H1 (cell line): ENCODE measurements around the gene CEP76. TPM values are rescaled to one million over a fixed set of nuclear protein-coding genes. Genes with fewer than 3 reads are reported as not detected.

Experiments used
- CTCF ChIA-PET: fragments of 300-600 bp; sonication (Branson Sonifier 250); formaldehyde crosslinking; loops from one replicate; lab custom pipeline; 2021; ENCODE audit not compliant: partially characterized antibody; lab: Charles Lee
- POLR2A ChIA-PET: fragments of 300-600 bp; sonication (Branson Sonifier 250); formaldehyde crosslinking; loops from one replicate; lab custom pipeline; 2021; ENCODE audit warnings: inconsistent platforms; ENCODE audit not compliant: partially characterized antibody; lab: Charles Lee
- DNase-seq, 2 experiments: peaks; one replicate each; pipeline versions ENCODE4 v3.0.0 to v3.0.0-alpha.2; 2010 to 2022; ENCODE audit warnings: low spot score in 2 of 2, low read depth in 1 of 2, mixed read lengths in 1 of 2
- FAIRE-seq: peaks from 2 replicates; lab custom pipeline; 2011; peaks lifted over from hg19 to GRCh38; lab: Jason Lieb, UNC
- H2AFZ ChIP-seq: 2 replicates; pipeline ENCODE4 v1.8.1; 2012; ENCODE audit warnings: low read length, inconsistent platforms
- H2AK5ac ChIP-seq: 2 replicates; pipeline ENCODE4 v1.6.1; 2013; ENCODE audit warnings: low read depth, low read length
- H2BK120ac ChIP-seq: replicated peaks from 2 replicates; pipeline ENCODE3; 2013; ENCODE audit warnings: low read depth, low read length, inconsistent platforms
- H2BK12ac ChIP-seq: 2 replicates; pipeline ENCODE4 v1.6.1; 2013; ENCODE audit warnings: low read depth, low read length
- H2BK15ac ChIP-seq: 2 replicates; pipeline ENCODE4 v1.6.1; 2013; ENCODE audit warnings: low read length
- H2BK20ac ChIP-seq: 2 replicates; pipeline ENCODE4 v1.6.1; 2013; ENCODE audit warnings: low read length
- H2BK5ac ChIP-seq: 2 replicates; pipeline ENCODE4 v1.6.1; 2013; ENCODE audit warnings: low read depth, low read length
- H3K14ac ChIP-seq: 2 replicates; pipeline ENCODE4 v1.6.1; 2013; ENCODE audit warnings: inconsistent platforms; ENCODE audit not compliant: insufficient read length
- H3K18ac ChIP-seq: 2 replicates; pipeline ENCODE4 v1.6.1; 2013; ENCODE audit warnings: low read length; ENCODE audit errors: extremely low read depth
- H3K23ac ChIP-seq: 2 replicates; pipeline ENCODE4 v1.6.1; 2013; ENCODE audit warnings: inconsistent platforms; ENCODE audit not compliant: insufficient read length
- H3K23me2 ChIP-seq: 2 replicates; pipeline ENCODE4 v1.6.1; 2013; ENCODE audit warnings: low read depth, low read length
- H3K27ac ChIP-seq: 2 replicates; pipeline ENCODE4 v1.6.1; 2011; ENCODE audit warnings: low read depth, low read length, inconsistent platforms
- H3K27me3 ChIP-seq, 4 experiments: replicated peaks in 1 of 4; 1 replicate in 1 of 4; 2 replicates in 3 of 4; pipeline versions ENCODE4 v1.6.1 to v1.8.1; 2011 to 2013; ENCODE audit warnings: low read length in 3 of 4, mild to moderate bottlenecking in 3 of 4, inconsistent platforms in 2 of 4, mixed read lengths in 2 of 4, moderate library complexity in 1 of 4; ENCODE audit not compliant: control insufficient read depth in 3 of 4, insufficient read depth in 3 of 4; ENCODE audit errors: extremely low read depth in 1 of 4
- H3K36me3 ChIP-seq, 4 experiments: 2 replicates each; pipeline versions ENCODE4 v1.6.1 to v1.8.1; 2011 to 2013; ENCODE audit warnings: mild to moderate bottlenecking in 4 of 4, low read length in 3 of 4, moderate library complexity in 2 of 4, control low read depth in 1 of 4, inconsistent platforms in 1 of 4; ENCODE audit not compliant: insufficient read depth in 4 of 4, control insufficient read depth in 2 of 4
- H3K4ac ChIP-seq: replicated peaks from 2 replicates; pipeline ENCODE3; 2013; ENCODE audit warnings: low read length, low read depth, mixed read lengths, inconsistent platforms; ENCODE audit not compliant: insufficient read length
- H3K4me1 ChIP-seq, 4 experiments: replicated peaks in 1 of 4; 1 replicate in 1 of 4; 2 replicates in 3 of 4; pipeline versions ENCODE4 v1.6.1 to v1.8.1; 2011 to 2013; ENCODE audit warnings: low read length in 3 of 4, inconsistent platforms in 2 of 4, mixed read lengths in 1 of 4; ENCODE audit not compliant: insufficient read depth in 4 of 4, control insufficient read depth in 3 of 4
- H3K4me2 ChIP-seq, 2 experiments: 2 replicates each; pipeline versions ENCODE4 v1.6.1 to v1.8.1; 2011 to 2013; ENCODE audit warnings: low read depth in 2 of 2, low read length in 2 of 2, control low read depth in 1 of 2, inconsistent platforms in 1 of 2, mild to moderate bottlenecking in 1 of 2; ENCODE audit not compliant: insufficient read depth in 1 of 2
- H3K4me3 ChIP-seq, 4 experiments: fragments of 200-600, 300-600 bp in 1 of 4; sonication (generic), shearing (Covaris generic), sonication (Bioruptor Twin) in 1 of 4; 2 replicates each; pipeline versions ENCODE4 v1.5.1 to v1.8.1; 2011 to 2016; ENCODE audit warnings: low read length in 4 of 4, low read depth in 3 of 4, control low read depth in 2 of 4, inconsistent platforms in 2 of 4, mild to moderate bottlenecking in 2 of 4, mixed read lengths in 1 of 4, moderate library complexity in 1 of 4; ENCODE audit not compliant: insufficient read depth in 2 of 4; ENCODE audit errors: extremely low read depth in 1 of 4
- H3K56ac ChIP-seq: replicated peaks from 2 replicates; pipeline ENCODE3; 2013; ENCODE audit warnings: low read depth, mild to moderate bottlenecking, mixed read lengths, low read length, inconsistent platforms; ENCODE audit not compliant: insufficient read length
- H3K79me1 ChIP-seq: 2 replicates; pipeline ENCODE4 v1.6.1; 2013; ENCODE audit warnings: low read depth, low read length, control low read depth
- H3K79me2 ChIP-seq, 2 experiments: 2 replicates each; pipeline versions ENCODE4 v1.6.1 to v1.8.1; 2012 to 2013; ENCODE audit warnings: low read length in 2 of 2, mild to moderate bottlenecking in 2 of 2, inconsistent platforms in 1 of 2; ENCODE audit not compliant: insufficient read depth in 2 of 2, control insufficient read depth in 1 of 2
- H3K9ac ChIP-seq, 4 experiments: replicated peaks in 1 of 4; 1 replicate in 1 of 4; 2 replicates in 3 of 4; pipeline versions ENCODE4 v1.6.1 to v1.8.1; 2011 to 2013; ENCODE audit warnings: low read depth in 3 of 4, low read length in 3 of 4, control low read depth in 2 of 4, mild to moderate bottlenecking in 2 of 4, moderate library complexity in 2 of 4, inconsistent platforms in 1 of 4; ENCODE audit errors: extremely low read depth in 1 of 4
- H3K9me3 ChIP-seq, 2 experiments: 2 replicates each; pipeline versions ENCODE4 v1.6.1 to v1.8.1; 2012 to 2013; ENCODE audit warnings: mild to moderate bottlenecking in 2 of 2, moderate library complexity in 2 of 2, control low read depth in 1 of 2, inconsistent platforms in 1 of 2, low read depth in 1 of 2, low read length in 1 of 2, mixed read lengths in 1 of 2; ENCODE audit not compliant: insufficient read depth in 2 of 2
- H4K20me1 ChIP-seq, 2 experiments: replicated peaks in 1 of 2; 2 replicates each; pipeline versions ENCODE3 to v1.8.1; 2011 to 2013; ENCODE audit warnings: inconsistent platforms in 2 of 2, low read length in 2 of 2, mild to moderate bottlenecking in 1 of 2; ENCODE audit not compliant: insufficient read depth in 2 of 2, control insufficient read depth in 1 of 2
- H4K5ac ChIP-seq: 2 replicates; pipeline ENCODE4 v1.6.1; 2013; ENCODE audit warnings: low read length, low read depth, mixed read lengths, inconsistent platforms; ENCODE audit not compliant: insufficient read length
- H4K8ac ChIP-seq: 2 replicates; pipeline ENCODE4 v1.8.0; 2013; ENCODE audit warnings: mild to moderate bottlenecking, moderate library complexity, low read length, inconsistent platforms; ENCODE audit not compliant: insufficient read depth; ENCODE audit errors: extremely low read depth
- H4K91ac ChIP-seq: replicated peaks from 2 replicates; pipeline ENCODE3; 2013; ENCODE audit warnings: low read length, mixed read lengths, inconsistent platforms; ENCODE audit not compliant: insufficient read length
- CEBPB ChIP-seq: IDR thresholded peaks from 2 replicates; pipeline ENCODE4 v1.6.1; 2012; ENCODE audit warnings: low read depth, low read length
- CREB1 ChIP-seq: IDR thresholded peaks from 2 replicates; pipeline ENCODE4 v1.6.1; 2012; ENCODE audit warnings: inconsistent platforms
- EZH2 ChIP-seq: fragments of 200-600 bp; sonication (generic); IDR thresholded peaks from 2 replicates; pipeline ENCODE4 v1.7.1; 2012; ENCODE audit warnings: low read depth, mild to moderate bottlenecking, moderate library complexity, low read length, inconsistent platforms; ENCODE audit not compliant: severe bottlenecking
- JUND ChIP-seq: IDR thresholded peaks from 2 replicates; pipeline ENCODE4 v1.6.1; 2011; ENCODE audit warnings: mild to moderate bottlenecking, improper control_type of control experiment, low read length
- PHF8 ChIP-seq: fragments of 200-600 bp; sonication (generic); conservative IDR thresholded peaks from 2 replicates; pipeline ENCODE4 v1.7.1; 2012; ENCODE audit warnings: low read depth, mild to moderate bottlenecking, inconsistent platforms, low read length, moderate library complexity
- POU5F1 ChIP-seq: IDR thresholded peaks from 2 replicates; pipeline ENCODE4 v1.6.1; 2011; ENCODE audit warnings: low read depth, mild to moderate bottlenecking, low read length, moderate library complexity
- RFX5 ChIP-seq: IDR thresholded peaks from 2 replicates; pipeline ENCODE4 v1.6.1; 2011; ENCODE audit warnings: low read depth, low read length, improper control_type of control experiment, borderline replicate concordance
- RNF2 ChIP-seq: fragments of 200-900, 300-1000 bp; sonication (generic); IDR thresholded peaks from 2 replicates; pipeline ENCODE4 v1.7.1; 2016; ENCODE audit warnings: borderline replicate concordance, low read depth, mild to moderate bottlenecking, antibody characterized with exemption, low read length; ENCODE audit not compliant: poor library complexity, severe bottlenecking; ENCODE audit errors: missing control alignments
- SIRT6 ChIP-seq: IDR thresholded peaks from one replicate; pipeline ENCODE4 v1.7.1; 2012; ENCODE audit warnings: low read length, inconsistent platforms
- SIX5 ChIP-seq: IDR thresholded peaks from 2 replicates; pipeline ENCODE4 v1.6.1; 2011; ENCODE audit warnings: mild to moderate bottlenecking, low read depth, low read length
- TAF1 ChIP-seq: IDR thresholded peaks from 2 replicates; pipeline ENCODE4 v1.6.1; 2011; ENCODE audit warnings: mild to moderate bottlenecking, low read depth, low read length
- WGBS, 2 experiments: shearing (Covaris generic) in 1 of 2; methylation state at CpG; one replicate each; pipeline versions ENCODE4 v1.1.6 to v1.1.7; 2013 to 2015; ENCODE audit warnings: low lambda C conversion rate in 2 of 2, mixed read lengths in 2 of 2, inconsistent platforms in 1 of 2, low coverage in 1 of 2, missing lambda C conversion rate in 1 of 2; ENCODE audit not compliant: insufficient replicate concordance in 2 of 2, insufficient coverage in 1 of 2, insufficient read length in 1 of 2; ENCODE audit errors: extremely low coverage in 1 of 2, missing lambda C conversion rate in 1 of 2; 5-methylcytosine and 5-hydroxymethylcytosine counted together
- polyA plus RNA-seq, 7 experiments: library from polyadenylated mRNA; depleted of rRNA in 3 of 7; stranded (reverse) in 5 of 7; unstranded in 2 of 7; fragments of >200 nt in 5 of 7; fragments of 200-250 nt in 2 of 7; gene quantifications; 1 replicate in 5 of 7; 2 replicates in 1 of 7; 4 replicates in 1 of 7; pipeline versions ENCODE4 v1.2.1 to v1.2.3, GENCODE V29; 2011 to 2013; ENCODE audit warnings: missing spikeins in 2 of 7, mixed read lengths in 2 of 7
- total RNA-seq: library from RNA; stranded (reverse); fragmentation: NEBNext Ultra II Directional; extraction: Animal tissue kit (Norgen Biotek cat#: 25700); gene quantifications from 2 replicates; pipeline ENCODE4 v1.2.1, GENCODE V29; 2021

Gene CEP76
- total and polyA plus RNA-seq, 2 of the 8 experiments (the other 6 are each of a cell fraction or from before 2014, with no cell fraction given), result 9.0 to 18.1 TPM

GRCh38 chr18:12751891-12752290, 49.4 kb upstream of the CEP76 start:
- no peak overlapping the region for H3K18ac ChIP-seq
- no peaks in the 10 kb centered on the region for H3K79me2 ChIP-seq
- no peak overlapping the region for H3K23ac ChIP-seq
- no peak overlapping the region for H2AFZ ChIP-seq
- H3K4me2 ChIP-seq, result no peak overlapping the region
- H3K23me2 ChIP-seq, result no peaks in the 10 kb centered on the region
- no peak overlapping the region for H2BK12ac ChIP-seq
- no peak overlapping the region for H3K4ac ChIP-seq
- ChIA-PET POLR2A (no interaction called here), CTCF (interaction anchor here (1.4 to 1.8 kb wide), 3 partner anchors 8 to 177 kb away, joined by 3 to 4 read pairs (median 4); no protein-coding TSS in a partner anchor)
- no peak overlapping the region for H4K91ac ChIP-seq
- no peak overlapping the region for H3K4me3 ChIP-seq
- no peak overlapping the region for H3K27ac ChIP-seq
- no peak overlapping the region for H2BK120ac ChIP-seq
- WGBS, 2 experiments, result 90% methylated on average over 4 of the region's 4 CpGs; no CpG with 5 or more reads in 1 of the 2 experiments
- H2BK5ac ChIP-seq, result no peak overlapping the region
- H3K27me3 ChIP-seq, result no peaks in the 10 kb centered on the region
- H2BK20ac ChIP-seq, result no peak overlapping the region
- no peak overlapping the region for H4K5ac ChIP-seq
- no peak overlapping the region for H3K14ac ChIP-seq
- peaks cover 0 to 1% of the 10 kb centered on the region in 2 experiments for H4K20me1 ChIP-seq
- no peak overlapping the region for H2BK15ac ChIP-seq
- FAIRE-seq (no peak), DNase-seq (no peak)
- no peaks in the 10 kb centered on the region for H3K36me3 ChIP-seq
- no peak for TF ChIP-seq RNF2
- no peak for TF ChIP-seq EZH2
- TF ChIP-seq TAF1, result no peak
- no peak for TF ChIP-seq PHF8
- no peak for TF ChIP-seq SIX5
- TF ChIP-seq SIRT6, result no peak
- TF ChIP-seq POU5F1, result no peak
- no peak for TF ChIP-seq CREB1
- TF ChIP-seq CEBPB, result no peak
- no peak for TF ChIP-seq RFX5
- no peak for TF ChIP-seq JUND
- H3K9me3 ChIP-seq, result no peaks in the 10 kb centered on the region
- H3K56ac ChIP-seq, result no peak overlapping the region
- no peaks in the 10 kb centered on the region for H3K4me1 ChIP-seq
- H3K79me1 ChIP-seq, result no peaks in the 10 kb centered on the region
- no peak overlapping the region for H3K9ac ChIP-seq
- no peak overlapping the region for H4K8ac ChIP-seq
- no peak overlapping the region for H2AK5ac ChIP-seq
